CD4-positive, alpha-beta T cell (primary cell): ENCODE data around the gene STK26. TPM values are rescaled to one million over a fixed set of nuclear protein-coding genes. Genes with fewer than 3 reads are reported as not detected.

Experiments used
- ATAC-seq: fragments of 200-7000 bp; cut with Tn5 transposase; one replicate; pipeline ENCODE4 v1.10.0; 2022; ENCODE audit warnings: mild to moderate bottlenecking; ENCODE audit not compliant: poor library complexity
- CTCF ChIA-PET: fragments of 350-600 bp; sonication (Branson Sonifier 250); formaldehyde crosslinking; loops from one replicate; lab custom pipeline; 2021; ENCODE audit warnings: antibody characterized with exemption, inconsistent platforms; lab: Charles Lee
- POLR2A ChIA-PET: fragments of 350-600 bp; sonication (Branson Sonifier 250); formaldehyde crosslinking; loops from one replicate; lab custom pipeline; 2021; ENCODE audit warnings: antibody characterized with exemption, inconsistent platforms; lab: Charles Lee
- DNase-seq, 14 experiments: peaks; one replicate each; pipeline ENCODE4 v3.0.0-alpha.2; 2013 to 2020; ENCODE audit warnings: mixed read lengths in 2 of 14
- H3K27ac ChIP-seq, 2 donors: one replicate each; pipeline versions ENCODE4 v1.5.1 to v1.7.0; 2013; ENCODE audit warnings: low read length in 2 of 2, low read depth in 1 of 2, mild to moderate bottlenecking in 1 of 2
- H3K27me3 ChIP-seq, 2 experiments: 1 replicate in 1 of 2; 2 replicates in 1 of 2; pipeline versions ENCODE4 v1.6.1 to v1.7.0; 2013; ENCODE audit warnings: low read length in 2 of 2, control low read depth in 1 of 2, mild to moderate bottlenecking in 1 of 2, moderate library complexity in 1 of 2; ENCODE audit not compliant: insufficient read depth in 2 of 2, control insufficient read depth in 1 of 2
- H3K36me3 ChIP-seq: one replicate; pipeline ENCODE4 v1.6.1; 2013; ENCODE audit warnings: low read length, control low read depth; ENCODE audit not compliant: insufficient read depth
- H3K4me1 ChIP-seq: one replicate; pipeline ENCODE4 v1.6.1; 2013; ENCODE audit warnings: low read length, control low read depth; ENCODE audit not compliant: insufficient read depth
- H3K4me3 ChIP-seq: one replicate; pipeline ENCODE4 v1.5.1; 2013; ENCODE audit warnings: mild to moderate bottlenecking, low read length, moderate library complexity
- H3K9me3 ChIP-seq, 2 experiments: 1 replicate in 1 of 2; 2 replicates in 1 of 2; pipeline versions ENCODE4 v1.6.1 to v1.7.0; 2013; ENCODE audit warnings: low read length in 2 of 2, mild to moderate bottlenecking in 2 of 2, control low read depth in 1 of 2, moderate library complexity in 1 of 2; ENCODE audit not compliant: control insufficient read depth in 1 of 2, insufficient read depth in 1 of 2
- H3K27ac Mint-ChIP-seq: one replicate; pipeline ENCODE4 v1.8.0; 2020; ENCODE audit warnings: mixed read lengths
- H3K27me3 Mint-ChIP-seq: one replicate; pipeline ENCODE4 v1.8.0; 2021; ENCODE audit warnings: mixed read lengths
- H3K36me3 Mint-ChIP-seq: one replicate; pipeline ENCODE4 v1.8.0; 2021; ENCODE audit warnings: low read depth, mixed read lengths
- H3K4me1 Mint-ChIP-seq: one replicate; pipeline ENCODE4 v1.8.0; 2021; ENCODE audit warnings: low read depth, mixed read lengths
- H3K4me3 Mint-ChIP-seq: one replicate; pipeline ENCODE4 v1.8.0; 2020; ENCODE audit warnings: mild to moderate bottlenecking, mixed read lengths
- H3K9me3 Mint-ChIP-seq: one replicate; pipeline ENCODE4 v1.8.0; 2020; ENCODE audit warnings: mixed read lengths
- CTCF ChIP-seq: fragments of 200-600 bp; IDR thresholded peaks from one replicate; pipeline ENCODE4 v1.8.0; 2022; ENCODE audit warnings: antibody characterized with exemption, mild to moderate bottlenecking
- intact Hi-C, 2 experiments: fragments of 100-400 bp; cut with DNase I in 1 of 2; cut with micrococcal nuclease in 1 of 2; formaldehyde crosslinking; loops; one replicate each; pipeline versions ENCODE4 v1.15.1 to v1.9.0; 2023 to 2025; cut with DNase I, micrococcal nuclease
- total RNA-seq, 174 experiments: library from RNA in 2 of 174; stranded (reverse) in 2 of 174; gene quantifications; one replicate each; pipeline ENCODE4 v1.2.3 and lab custom pipeline; 2021 to 2026

The STK26 gene
- total RNA-seq, 2 experiments from 2014 or later = 25.2 to 27.9 TPM

- Mint-ChIP-seq H3K4me3 (no peak overlapping the region), H3K27ac (no peak overlapping the region), H3K4me1 (no peaks in the 10 kb centered on the region), H3K27me3 (no peaks in the 10 kb centered on the region), H3K9me3 (no peaks in the 10 kb centered on the region), H3K36me3 (peaks cover 16% of the 10 kb centered on the region)
- ChIA-PET POLR2A (interaction anchor here (1.2 kb wide), 1 partner anchor 14 kb away, joined by 3 read pairs; no protein-coding TSS in a partner anchor), CTCF (no interaction called here)
- DNase-seq = no peak
- Histone ChIP-seq H3K27ac (no peak overlapping the region), H3K4me3 (no peak overlapping the region), H3K27me3 (no peaks in the 10 kb centered on the region), H3K4me1 (no peaks in the 10 kb centered on the region), H3K36me3 (peaks cover 12% of the 10 kb centered on the region), H3K9me3 (no peaks in the 10 kb centered on the region)
- intact Hi-C loops = no loop called here
- TF ChIP-seq CTCF = no peak
- ATAC-seq = no peak
These were observed 54.8 kb downstream of the STK26 start for GRCh38 chrX:132077912-132078311.

- TF ChIP-seq CTCF = no peak
- no peak overlapping the region for H3K4me3 Mint-ChIP-seq
- no peak for ATAC-seq
- CTCF ChIA-PET = no interaction called here
- no peaks in the 10 kb centered on the region for H3K36me3 Mint-ChIP-seq
- no peak overlapping the region for H3K27ac Mint-ChIP-seq
- Histone ChIP-seq H3K9me3 (no peaks in the 10 kb centered on the region), H3K36me3 (no peaks in the 10 kb centered on the region), H3K27me3 (no peaks in the 10 kb centered on the region), H3K4me3 (no peak overlapping the region), H3K4me1 (no peaks in the 10 kb centered on the region), H3K27ac (no peak overlapping the region)
- POLR2A ChIA-PET = no interaction called here
- H3K27me3 Mint-ChIP-seq = no peaks in the 10 kb centered on the region
- no peak for DNase-seq
- intact Hi-C loops = no loop called here
- no peaks in the 10 kb centered on the region for H3K4me1 Mint-ChIP-seq
- no peaks in the 10 kb centered on the region for H3K9me3 Mint-ChIP-seq
These were observed 62.7 kb downstream of the STK26 start for GRCh38 chrX:132085786-132086185.

DNA sequence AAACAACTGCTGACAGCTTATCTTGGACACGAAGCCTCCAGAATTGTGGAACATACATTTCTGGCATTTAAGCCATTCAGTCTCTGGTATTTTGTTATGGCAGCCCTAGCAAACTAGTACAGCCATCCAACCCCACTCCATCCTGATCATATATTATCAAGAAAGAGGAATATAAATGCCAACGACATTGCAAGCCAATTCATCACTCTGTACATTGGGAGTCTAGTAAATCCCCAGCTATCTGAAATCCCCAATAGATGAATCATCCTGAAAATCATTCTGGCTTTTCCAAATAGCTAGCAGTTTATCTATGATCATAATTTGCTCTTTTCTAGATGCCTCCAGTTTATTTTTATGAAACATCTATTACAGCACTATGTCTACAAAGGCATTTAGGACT, 63.6 kb downstream of the STK26 start:
- Histone ChIP-seq H3K4me3 (no peak overlapping the region), H3K27ac (no peak overlapping the region), H3K27me3 (no peaks in the 10 kb centered on the region), H3K4me1 (no peaks in the 10 kb centered on the region), H3K36me3 (no peaks in the 10 kb centered on the region), H3K9me3 (no peaks in the 10 kb centered on the region)
- ChIA-PET CTCF (no interaction called here), POLR2A (no interaction called here)
- no peak overlapping the region for H3K27ac Mint-ChIP-seq
- no peak for DNase-seq
- TF ChIP-seq CTCF = no peak
- no peak for ATAC-seq
- H3K4me1 Mint-ChIP-seq = no peaks in the 10 kb centered on the region
- no peaks in the 10 kb centered on the region for H3K36me3 Mint-ChIP-seq
- intact Hi-C loops = no loop called here
- H3K4me3 Mint-ChIP-seq = no peak overlapping the region
- no peaks in the 10 kb centered on the region for H3K27me3 Mint-ChIP-seq
- no peaks in the 10 kb centered on the region for H3K9me3 Mint-ChIP-seq
